OCI-LY3 (cell line): ENCODE data around the gene MLLT11.
"Not testable (repeated sequence)": the region's sequence is repeated elsewhere in the genome, so short reads cannot be mapped to it uniquely, and the experiment has no call there.

Experiments
- H2AFZ ChIP-seq: fragments of 200-600, 300-600 bp; shearing (Covaris generic); 2 replicates; pipeline ENCODE4 v1.6.0; 2014; ENCODE audit warnings: antibody characterized with exemption, low read depth, low read length
- H3K27ac ChIP-seq: fragments of 200-600, 300-600 bp; sonication (generic); 2 replicates; pipeline ENCODE4 v1.5.1; 2014; ENCODE audit warnings: mild to moderate bottlenecking, low read length, moderate library complexity, mixed read lengths
- H3K27me3 ChIP-seq: fragments of 200-600, 300-600 bp; sonication (generic); 2 replicates; pipeline ENCODE4 v1.6.1; 2014; ENCODE audit warnings: low read depth, low read length, mixed read lengths
- H3K36me3 ChIP-seq: fragments of 200-600, 300-600 bp; sonication (generic); replicated peaks from 2 replicates; pipeline ENCODE3; 2014; ENCODE audit warnings: low read depth, low read length, mixed read lengths
- H3K4me1 ChIP-seq: fragments of 300-600, 200-600 bp; sonication (generic); 2 replicates; pipeline ENCODE4 v1.6.1; 2014; ENCODE audit warnings: low read length, mixed read lengths
- H3K4me2 ChIP-seq: fragments of 200-600, 300-600 bp; sonication (generic); 2 replicates; pipeline ENCODE4 v1.6.1; 2014; ENCODE audit warnings: low read length, mixed read lengths
- H3K4me3 ChIP-seq: fragments of 300-600, 200-600 bp; sonication (generic); 2 replicates; pipeline ENCODE4 v1.5.1; 2014; ENCODE audit warnings: antibody characterized with exemption, mild to moderate bottlenecking, low read length, moderate library complexity
- H3K79me2 ChIP-seq: fragments of 300-600, 200-600 bp; shearing (Covaris generic); 2 replicates; pipeline ENCODE4 v1.6.1; 2014; ENCODE audit warnings: mild to moderate bottlenecking, low read length, mixed read lengths
- H3K9ac ChIP-seq: fragments of 300-600, 200-600 bp; shearing (Covaris generic); 2 replicates; pipeline ENCODE4 v1.6.0; 2014; ENCODE audit warnings: mild to moderate bottlenecking, low read length, moderate library complexity
- H3K9me3 ChIP-seq: fragments of 200-600, 300-600 bp; shearing (Covaris generic); 2 replicates; pipeline ENCODE4 v1.6.1; 2014; ENCODE audit warnings: low read length, mixed read lengths; ENCODE audit not compliant: insufficient read depth
- H4K20me1 ChIP-seq: fragments of 200-600, 300-600 bp; sonication (generic); 2 replicates; pipeline ENCODE4 v1.6.1; 2016; ENCODE audit warnings: low read length, mixed read lengths; ENCODE audit not compliant: insufficient read depth
- CTCF ChIP-seq: fragments of 200-600, 300-600 bp; sonication (generic); IDR thresholded peaks from 2 replicates; pipeline ENCODE4 v1.5.1; 2014; ENCODE audit warnings: antibody characterized with exemption, low read length, low read depth
- EZH2phosphoT487 ChIP-seq: fragments of 200-600 bp; shearing (Covaris generic); IDR thresholded peaks from 2 replicates; pipeline ENCODE4 v1.6.1; 2018; ENCODE audit warnings: antibody characterized with exemption, mixed run types, low read depth

Gene MLLT11

GRCh38 chr1:151085953-151086559 is 25.9 kb downstream of the MLLT11 start:
- no peak overlapping the region for H3K4me2 ChIP-seq
- no peak overlapping the region for H3K9ac ChIP-seq
- no peaks in the 10 kb centered on the region for H3K79me2 ChIP-seq
- no peaks in the 10 kb centered on the region for H3K9me3 ChIP-seq
- no peaks in the 10 kb centered on the region for H3K36me3 ChIP-seq
- TF ChIP-seq CTCF: no peak
- no peak for TF ChIP-seq EZH2phosphoT487
- no peak overlapping the region for H2AFZ ChIP-seq
- no peaks in the 10 kb centered on the region for H3K27me3 ChIP-seq
- no peaks in the 10 kb centered on the region for H4K20me1 ChIP-seq
- H3K27ac ChIP-seq: no peak overlapping the region
- H3K4me1 ChIP-seq: no peaks in the 10 kb centered on the region
- no peak overlapping the region for H3K4me3 ChIP-seq

GRCh38 chr1:151097426-151097825 is 37.2 kb downstream of the MLLT11 start:
- H3K79me2 ChIP-seq, H3K9ac ChIP-seq, H3K9me3 ChIP-seq, H2AFZ ChIP-seq, H3K4me1 ChIP-seq, H4K20me1 ChIP-seq, H3K4me3 ChIP-seq, H3K27me3 ChIP-seq, H3K36me3 ChIP-seq, H3K27ac ChIP-seq, H3K4me2 ChIP-seq: not testable (repeated sequence)

- Histone ChIP-seq H3K4me1 (no peaks in the 10 kb centered on the region), H3K9ac (no peak overlapping the region), H2AFZ (no peak overlapping the region)
Observed at GRCh38 chr1:151098126-151098525, 37.9 kb downstream of the MLLT11 start.

GRCh38 chr1:151104630-151105029 is 44.4 kb downstream of the MLLT11 start:
- Histone ChIP-seq H3K9me3 (no peaks in the 10 kb centered on the region), H3K79me2 (no peaks in the 10 kb centered on the region), H3K4me1 (no peaks in the 10 kb centered on the region), H2AFZ (no peak overlapping the region), H3K27ac (no peak overlapping the region), H3K36me3 (no peaks in the 10 kb centered on the region), H3K27me3 (no peaks in the 10 kb centered on the region), H3K9ac (no peak overlapping the region), H3K4me2 (no peak overlapping the region), H4K20me1 (no peaks in the 10 kb centered on the region), H3K4me3 (no peak overlapping the region)
- TF ChIP-seq CTCF (no peak), EZH2phosphoT487 (no peak)

More at GRCh38 chr1:151098126-151098525, 37.9 kb downstream of the MLLT11 start:
- Histone ChIP-seq H3K9me3 (no peaks in the 10 kb centered on the region), H4K20me1 (no peaks in the 10 kb centered on the region), H3K4me3 (no peak overlapping the region), H3K4me2 (no peak overlapping the region), H3K27ac (no peak overlapping the region), H3K36me3 (no peaks in the 10 kb centered on the region), H3K79me2 (no peaks in the 10 kb centered on the region), H3K27me3 (no peaks in the 10 kb centered on the region)
- TF ChIP-seq EZH2phosphoT487 (no peak), CTCF (no peak)

GRCh38 chr1:151106894-151107293 is 46.7 kb downstream of the MLLT11 start:
- H3K79me2 ChIP-seq: no peaks in the 10 kb centered on the region
- no peaks in the 10 kb centered on the region for H4K20me1 ChIP-seq
- no peak for TF ChIP-seq EZH2phosphoT487
- no peak for TF ChIP-seq CTCF
- no peak overlapping the region for H3K9ac ChIP-seq
- H3K4me1 ChIP-seq: no peaks in the 10 kb centered on the region
- H3K27me3 ChIP-seq: no peaks in the 10 kb centered on the region
- no peak overlapping the region for H3K4me3 ChIP-seq
- H2AFZ ChIP-seq: no peak overlapping the region
- no peaks in the 10 kb centered on the region for H3K9me3 ChIP-seq
- H3K4me2 ChIP-seq: no peak overlapping the region
- H3K27ac ChIP-seq: no peak overlapping the region
- no peaks in the 10 kb centered on the region for H3K36me3 ChIP-seq
